Gastroesophageal sphincter (tissue), 4 donors: ENCODE measurements around the gene NME5. TPM values are rescaled to one million over a fixed set of nuclear protein-coding genes. Genes with fewer than 3 reads are reported as not detected.

Source experiments
- ATAC-seq: fragments of 150-250 bp; one replicate; pipeline ENCODE4 v1.9.1; 2016; ENCODE audit warnings: mild to moderate bottlenecking, moderate library complexity
- H3K27ac ChIP-seq, 4 donors: fragments of 200-600 bp; sonication (generic) in 3 of 4; 1 replicate in 3 of 4; 2 replicates in 1 of 4; pipeline ENCODE4 v1.5.1; 2016 to 2019
- H3K27me3 ChIP-seq: fragments of 200-600 bp; sonication (generic); one replicate; pipeline ENCODE4 v1.5.1; 2019
- H3K36me3 ChIP-seq, 2 donors: fragments of 200-600 bp; sonication (generic); one replicate each; pipeline ENCODE4 v1.5.1; 2019; ENCODE audit warnings: control low read depth in 1 of 2
- H3K4me1 ChIP-seq, 3 donors: fragments of 200-600 bp; sonication (generic); 1 replicate in 2 of 3; 2 replicates in 1 of 3; pipeline ENCODE4 v1.5.1; 2016 to 2019; ENCODE audit warnings: control low read depth in 2 of 3
- H3K4me3 ChIP-seq, 2 donors: fragments of 200-600 bp; sonication (generic); one replicate each; pipeline ENCODE4 v1.5.1; 2019; ENCODE audit warnings: mild to moderate bottlenecking in 1 of 2, moderate library complexity in 1 of 2
- H3K9me3 ChIP-seq, 3 donors: fragments of 200-600 bp; sonication (generic); one replicate each; pipeline ENCODE4 v1.5.1; 2017 to 2019; ENCODE audit warnings: control low read depth in 2 of 3
- EP300 ChIP-seq: sonication (generic); formaldehyde crosslinking; IDR thresholded peaks from one replicate; pipeline ENCODE4 v1.6.1; 2017; ENCODE audit warnings: antibody characterized with exemption, mild to moderate bottlenecking
- POLR2A ChIP-seq, 2 donors: fragments of 450-650 bp; IDR thresholded peaks; one replicate each; pipeline ENCODE4 v1.6.1; 2017; ENCODE audit warnings: antibody characterized with exemption in 2 of 2, mild to moderate bottlenecking in 2 of 2, moderate library complexity in 1 of 2
- POLR2AphosphoS5 ChIP-seq: sonication (generic); formaldehyde crosslinking; IDR thresholded peaks from one replicate; pipeline ENCODE4 v1.6.1; 2017; ENCODE audit warnings: antibody characterized with exemption
- WGBS, 2 donors: methylation state at CpG; one replicate each; pipeline ENCODE4 v1.1.5; 2018; ENCODE audit warnings: low coverage in 1 of 2; 5-methylcytosine and 5-hydroxymethylcytosine counted together
- total RNA-seq, 4 donors: library from RNA; depleted of rRNA; stranded (reverse); fragments of >200 nt; gene quantifications; one replicate each; pipeline ENCODE4 v1.1.0, GENCODE V29; 2016
- TF ChIP-seq, protein P1 (sequence below), 4 experiments: fragments of 200-600 bp in 2 of 4; fragments of 450-650 bp in 2 of 4; sonication (generic) in 1 of 4; IDR thresholded peaks; one replicate each; pipeline ENCODE4 v1.5.1; 2017 to 2019; ENCODE audit warnings: antibody characterized with exemption in 4 of 4, mild to moderate bottlenecking in 2 of 4, moderate library complexity in 2 of 4

Gene NME5, protein sequence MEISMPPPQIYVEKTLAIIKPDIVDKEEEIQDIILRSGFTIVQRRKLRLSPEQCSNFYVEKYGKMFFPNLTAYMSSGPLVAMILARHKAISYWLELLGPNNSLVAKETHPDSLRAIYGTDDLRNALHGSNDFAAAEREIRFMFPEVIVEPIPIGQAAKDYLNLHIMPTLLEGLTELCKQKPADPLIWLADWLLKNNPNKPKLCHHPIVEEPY
- total RNA-seq: 10 to 100 TPM in 1 of 4 donors, 1 to 10 TPM in 3; 1.2 to 10.6 (median 2.8) TPM

DNA sequence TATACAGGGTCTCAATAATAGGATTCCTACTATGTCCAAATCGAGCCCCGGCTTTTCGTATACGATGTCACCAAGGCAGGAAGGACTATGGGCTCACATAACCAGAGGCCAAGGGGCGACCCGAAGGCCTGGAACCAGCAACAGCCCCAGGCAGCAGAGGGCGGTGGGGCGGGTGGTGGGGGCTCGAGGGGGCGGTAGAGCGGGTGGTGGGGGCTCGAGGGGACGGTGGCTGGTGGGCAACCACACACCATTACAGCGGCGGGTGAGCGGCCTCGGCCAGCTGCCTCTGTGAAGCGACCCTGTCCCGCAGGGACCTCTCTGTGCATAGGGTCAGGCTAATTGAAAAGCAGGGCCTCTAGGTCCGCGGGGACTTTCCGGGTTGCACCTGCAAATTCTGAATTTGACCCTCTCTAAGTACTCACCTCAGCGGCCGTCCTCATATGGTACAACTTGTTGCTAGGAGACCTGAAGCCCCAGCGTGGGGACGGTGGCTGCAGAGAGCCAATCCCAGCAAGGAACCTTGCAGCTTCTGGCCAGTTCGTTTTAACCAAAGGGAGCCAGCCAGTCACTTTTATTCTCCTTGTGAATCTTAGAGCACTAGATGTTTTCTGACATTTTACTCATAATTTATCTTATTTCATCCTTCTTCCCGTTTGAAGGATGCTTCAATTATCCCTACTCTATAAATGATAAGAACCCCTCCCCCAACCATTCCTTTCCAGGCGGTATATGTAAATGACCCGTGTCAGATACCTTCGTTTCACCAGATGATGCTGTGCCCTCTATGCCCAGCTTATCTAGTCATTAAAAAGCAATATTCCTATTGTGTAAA, at the start of gene NME5:
NME5 (minus strand) TSS at position 480 of the 832 bp plus-strand sequence. CDS start 648 bp downstream, outside the sequence.
- peak; percentile 66 for ATAC-seq
- 6 to 11% methylated on average over 5 to 13 of the region's 31 CpGs for WGBS, 2 donors

DNA sequence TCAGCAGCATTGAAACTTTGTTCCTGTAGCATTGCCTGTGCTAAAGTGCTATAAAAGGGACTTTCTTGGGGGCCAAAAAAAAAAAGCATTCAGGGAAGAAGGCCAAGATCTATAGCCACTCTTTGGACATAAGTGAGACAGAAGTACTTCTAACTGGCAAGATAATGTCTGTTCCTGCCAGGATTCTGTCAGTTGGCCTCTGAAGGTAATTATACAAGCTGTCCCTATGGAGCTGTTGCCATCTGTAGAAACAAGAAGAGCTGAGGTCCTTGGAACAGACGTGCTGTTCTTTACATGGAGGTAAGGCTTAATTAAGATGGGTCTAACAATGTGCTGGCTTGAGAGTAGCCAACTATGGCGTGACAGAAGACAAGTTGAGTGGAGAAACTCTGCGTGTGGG, 49.4 kb upstream of the NME5 start:
- no peaks in the 10 kb centered on the region for H3K9me3 ChIP-seq
- no peak overlapping the region for H3K4me3 ChIP-seq
- H3K4me1 ChIP-seq: no peaks in the 10 kb centered on the region
- no peak for ATAC-seq
- no peaks in the 10 kb centered on the region for H3K27me3 ChIP-seq
- no peak overlapping the region for H3K27ac ChIP-seq
- peaks cover 3 to 100% of the 10 kb centered on the region in 2 donors for H3K36me3 ChIP-seq
- TF ChIP-seq, protein P1, sequence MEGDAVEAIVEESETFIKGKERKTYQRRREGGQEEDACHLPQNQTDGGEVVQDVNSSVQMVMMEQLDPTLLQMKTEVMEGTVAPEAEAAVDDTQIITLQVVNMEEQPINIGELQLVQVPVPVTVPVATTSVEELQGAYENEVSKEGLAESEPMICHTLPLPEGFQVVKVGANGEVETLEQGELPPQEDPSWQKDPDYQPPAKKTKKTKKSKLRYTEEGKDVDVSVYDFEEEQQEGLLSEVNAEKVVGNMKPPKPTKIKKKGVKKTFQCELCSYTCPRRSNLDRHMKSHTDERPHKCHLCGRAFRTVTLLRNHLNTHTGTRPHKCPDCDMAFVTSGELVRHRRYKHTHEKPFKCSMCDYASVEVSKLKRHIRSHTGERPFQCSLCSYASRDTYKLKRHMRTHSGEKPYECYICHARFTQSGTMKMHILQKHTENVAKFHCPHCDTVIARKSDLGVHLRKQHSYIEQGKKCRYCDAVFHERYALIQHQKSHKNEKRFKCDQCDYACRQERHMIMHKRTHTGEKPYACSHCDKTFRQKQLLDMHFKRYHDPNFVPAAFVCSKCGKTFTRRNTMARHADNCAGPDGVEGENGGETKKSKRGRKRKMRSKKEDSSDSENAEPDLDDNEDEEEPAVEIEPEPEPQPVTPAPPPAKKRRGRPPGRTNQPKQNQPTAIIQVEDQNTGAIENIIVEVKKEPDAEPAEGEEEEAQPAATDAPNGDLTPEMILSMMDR (IDR thresholded peaks at IDR 0.05): no peak
- TF ChIP-seq POLR2A (IDR thresholded peaks at IDR 0.05): no peak
- TF ChIP-seq POLR2AphosphoS5: no peak
- 65 to 67% methylated on average over 1 to 3 of the region's 3 CpGs for WGBS, 2 donors

More for the DNA sequence above, at the start of gene NME5:
- no peaks in the 10 kb centered on the region for H3K27me3 ChIP-seq
- H3K9me3 ChIP-seq: no peaks in the 10 kb centered on the region
- H3K4me1 ChIP-seq: peaks cover 0 to 7% (median 0%) of the 10 kb centered on the region in 3 donors
- H3K36me3 ChIP-seq: no peaks in the 10 kb centered on the region
- peak within 1 kb of the TSS in 1 of 4 donors; percentile 52 for H3K27ac ChIP-seq
- TF ChIP-seq EP300: no peak
- no peak for TF ChIP-seq POLR2A (IDR thresholded peaks at IDR 0.05)
- no peak for TF ChIP-seq POLR2AphosphoS5
- TF ChIP-seq, protein P1 (IDR thresholded peaks at IDR 0.05): no peak
- peak within 1 kb of the TSS; percentile 57 to 61 for H3K4me3 ChIP-seq

DNA sequence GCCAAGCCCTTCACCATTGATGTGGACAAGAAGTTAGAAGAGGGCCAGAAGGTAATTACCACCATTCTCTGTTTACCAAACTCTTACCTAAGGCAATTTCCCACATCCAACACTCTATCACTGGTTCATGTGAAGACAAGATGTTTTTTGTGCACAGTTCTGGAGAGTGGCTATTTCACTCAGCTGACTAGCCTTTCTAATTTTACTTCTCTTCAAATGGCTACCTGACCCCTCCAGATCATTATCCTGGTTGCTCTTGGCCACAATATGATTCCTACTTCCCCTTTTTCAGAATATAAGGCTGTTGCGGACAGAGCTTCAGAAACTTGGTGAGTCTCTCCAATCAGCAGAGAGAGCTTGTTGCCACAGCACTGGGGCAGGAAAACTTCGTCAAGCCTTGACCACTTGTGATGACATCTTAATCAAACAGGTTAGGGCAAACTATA, 46.8 kb upstream of the NME5 start:
- ATAC-seq: no peak
- TF ChIP-seq EP300 (no peak), POLR2A (IDR thresholded peaks at IDR 0.05) (no peak), POLR2AphosphoS5 (no peak)
- TF ChIP-seq, protein P1 (IDR thresholded peaks at IDR 0.05): no peak
- 71% methylated on average over 1 of the region's 2 CpGs; no CpG with 5 or more reads in 1 of the 2 donors for WGBS, 2 donors
- Histone ChIP-seq H3K27me3 (no peaks in the 10 kb centered on the region), H3K9me3 (no peaks in the 10 kb centered on the region), H3K27ac (no peak overlapping the region), H3K4me3 (no peak overlapping the region), H3K4me1 (no peaks in the 10 kb centered on the region), H3K36me3 (peaks cover 3 to 81% of the 10 kb centered on the region in 2 donors)

DNA sequence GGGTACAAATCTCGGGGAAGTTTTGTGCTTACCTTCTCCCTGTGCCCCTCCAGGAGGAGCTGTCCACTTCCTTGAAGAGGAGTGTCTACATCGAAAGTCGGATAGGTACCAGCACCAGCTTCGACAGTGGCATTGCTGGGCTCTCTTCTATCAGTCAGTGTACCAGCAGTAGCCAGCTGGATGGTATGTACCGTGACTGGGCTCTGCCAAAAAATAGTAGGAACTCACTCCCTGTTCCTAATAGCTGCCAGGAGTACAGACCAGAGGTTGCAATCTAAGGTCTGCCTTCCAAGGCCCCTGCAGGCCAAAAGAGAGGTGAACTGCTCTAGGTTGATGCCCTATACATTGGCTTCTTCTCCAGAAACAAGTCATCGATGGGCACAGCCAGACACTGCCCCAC, 43.6 kb upstream of the NME5 start:
- TF ChIP-seq EP300 (no peak), POLR2A (IDR thresholded peaks at IDR 0.05) (no peak), POLR2AphosphoS5 (no peak)
- TF ChIP-seq, protein P1 (IDR thresholded peaks at IDR 0.05): no peak
- no peak for ATAC-seq

More for the DNA sequence above, 43.6 kb upstream of the NME5 start:
- peaks cover 0 to 11% (median 5%) of the 10 kb centered on the region in 3 donors for H3K4me1 ChIP-seq
- H3K9me3 ChIP-seq: no peaks in the 10 kb centered on the region
- peaks cover 0 to 49% of the 10 kb centered on the region in 2 donors for H3K36me3 ChIP-seq
- no peaks in the 10 kb centered on the region for H3K27me3 ChIP-seq
- H3K27ac ChIP-seq: no peak overlapping the region
- H3K4me3 ChIP-seq: no peak overlapping the region
- 93 to 100% methylated on average over 2 to 6 of the region's 6 CpGs for WGBS, 2 donors
